Heart left ventricle (tissue), 16 donors: Measurements from ENCODE around the gene MXRA8. TPM values are rescaled to one million over a fixed set of nuclear protein-coding genes. Genes with fewer than 3 reads are reported as not detected.

Source experiments
- ATAC-seq, 4 donors: fragments of 200-7000 bp; cut with Tn5 transposase; one replicate each; pipeline ENCODE4 v1.9.1; 2020 to 2022; ENCODE audit warnings: moderate library complexity in 4 of 4, mild to moderate bottlenecking in 3 of 4, moderate number of reproducible peaks in 1 of 4
- DNase-seq, 5 donors: peaks; one replicate each; pipeline ENCODE4 v3.0.0-alpha.2; 2020
- H3K27ac ChIP-seq, 12 donors: fragments of 200-600 bp; sonication (generic) in 4 of 12; one replicate each; pipeline versions ENCODE4 v1.5.0 to v1.8.0; 2016 to 2022; ENCODE audit warnings: mild to moderate bottlenecking in 2 of 12
- H3K27me3 ChIP-seq, 9 donors: fragments of 200-600 bp; sonication (generic) in 2 of 9; one replicate each; pipeline versions ENCODE4 v1.5.1 to v1.8.0; 2016 to 2022; ENCODE audit warnings: mild to moderate bottlenecking in 3 of 9
- H3K36me3 ChIP-seq, 9 donors: fragments of 200-600 bp; sonication (generic) in 2 of 9; one replicate each; pipeline versions ENCODE4 v1.5.0 to v1.8.0; 2018 to 2022; ENCODE audit warnings: mild to moderate bottlenecking in 2 of 9
- H3K4me1 ChIP-seq, 12 donors: fragments of 200-600 bp; sonication (generic) in 4 of 12; one replicate each; pipeline versions ENCODE4 v1.5.0 to v1.8.0; 2016 to 2022; ENCODE audit warnings: mild to moderate bottlenecking in 3 of 12
- H3K4me3 ChIP-seq, 12 donors: fragments of 200-600 bp; sonication (generic) in 4 of 12; one replicate each; pipeline versions ENCODE4 v1.5.0 to v1.8.0; 2017 to 2022; ENCODE audit warnings: mild to moderate bottlenecking in 9 of 12, moderate library complexity in 4 of 12
- H3K9me3 ChIP-seq, 12 donors: fragments of 200-600 bp; sonication (generic) in 4 of 12; one replicate each; pipeline versions ENCODE4 v1.5.0 to v1.8.0; 2016 to 2022; ENCODE audit warnings: mild to moderate bottlenecking in 1 of 12
- POLR2A ChIP-seq, 2 donors: fragments of 450-650 bp; IDR thresholded peaks; one replicate each; pipeline ENCODE4 v1.6.1; 2017; ENCODE audit warnings: antibody characterized with exemption in 2 of 2, mild to moderate bottlenecking in 2 of 2, moderate library complexity in 2 of 2
- WGBS, 4 donors: extraction: QIAGEN DNeasy Blood & Tissue Kit in 2 of 4; methylation state at CpG; one replicate each; pipeline versions ENCODE4 v1.1.5 to v1.1.7; 2013 to 2018; 5-methylcytosine and 5-hydroxymethylcytosine counted together
- intact Hi-C, 10 donors: fragments of 100-400 bp; cut with DNase I; formaldehyde crosslinking; loops; one replicate each; pipeline versions ENCODE4 v1.11.1 to v1.14.2; 2022
- polyA plus RNA-seq, 2 donors: library from polyadenylated mRNA; stranded (reverse); fragments of 200-250 nt; gene quantifications; one replicate each; pipeline ENCODE4 v1.2.3, GENCODE V29; 2013
- total RNA-seq, 9 donors: library from RNA; depleted of rRNA in 2 of 9; stranded (reverse); fragments of >200 nt in 2 of 9; fragmentation: NEBNext Ultra II Directional in 3 of 9; extraction: Animal tissue kit (Norgen Biotek cat#: 25700) in 3 of 9; gene quantifications; one replicate each; pipeline versions ENCODE4 v1.1.0 to v1.2.4, GENCODE V29; 2016 to 2023
- TF ChIP-seq, protein P1 (sequence below), 12 donors: fragments of 200-600 bp; sonication (generic) in 4 of 12; IDR thresholded peaks; one replicate each; pipeline versions ENCODE4 v1.5.0 to v1.8.0; 2018 to 2022; ENCODE audit warnings: antibody characterized with exemption in 12 of 12, mild to moderate bottlenecking in 5 of 12
- donor health status: ischemic (EF 13 %, LVEDD 7.1; RV severe dilation, severe dysfunction).
- donor health status: healthy with polysubstance abuse.
- donor health status: DM: no; HTN: yes; CAD: no.
- donor health status: DM: no; HTN: no; CAD: no.
- donor health status: ischemic (EF 25% LVEDD 6.9; RV normal size, moderate dysfunction).
- donor health status: ischemic (EF 25% LVEDD 5.7; RV mildly dilated, moderate dysfunction).
- donor health status: healthy.
- donor health status: DM: yes; HTN: yes; CAD: no.
- donor health status: ischemic (EF 35%, LVEDD 5.7; RV mildly dilated, moderate dysfunction).
- donor health status: nonischemic (EF 11% LVEDD 7.7; RV severe dilation, severe dysfunction).
- donor health status: DM: yes; HTN: yes; CAD: no.
- donor health status: PGD.
- donor health status: ischemic (EF 29% LVEDD 5.4; RV normal size, mild dysfunction).
- donor health status: nonischemic (EF 23%, LVEDD 6.1; RV moderate dilation, normal function).

Gene MXRA8
- total and polyA plus RNA-seq, 11 donors, result 10.5 to 49.3 (median 19.5) TPM

DNA sequence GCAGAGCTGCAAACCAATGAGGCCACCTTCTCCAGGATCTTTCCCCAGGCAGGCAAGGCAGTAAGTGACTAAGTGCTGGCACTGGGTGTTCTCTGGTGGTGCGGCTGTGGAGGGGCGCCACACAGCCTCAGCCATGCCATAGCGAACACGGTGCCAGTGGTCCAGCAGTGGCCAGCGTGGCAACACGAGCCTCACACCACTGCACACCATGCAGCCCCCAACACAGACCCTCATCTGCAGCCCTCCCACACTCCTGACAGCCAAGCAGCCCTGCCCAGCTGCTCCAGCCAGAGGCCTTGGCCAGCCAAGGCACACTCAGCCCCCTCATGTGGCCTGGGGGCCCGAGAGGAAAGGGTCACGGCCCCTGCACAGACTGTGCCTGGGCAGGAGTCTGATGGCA lies 36.9 kb downstream of the MXRA8 start:
- no peak overlapping the region for H3K4me3 ChIP-seq
- no peak for DNase-seq
- TF ChIP-seq POLR2A (IDR thresholded peaks at IDR 0.05), result no peak
- TF ChIP-seq, protein P1, sequence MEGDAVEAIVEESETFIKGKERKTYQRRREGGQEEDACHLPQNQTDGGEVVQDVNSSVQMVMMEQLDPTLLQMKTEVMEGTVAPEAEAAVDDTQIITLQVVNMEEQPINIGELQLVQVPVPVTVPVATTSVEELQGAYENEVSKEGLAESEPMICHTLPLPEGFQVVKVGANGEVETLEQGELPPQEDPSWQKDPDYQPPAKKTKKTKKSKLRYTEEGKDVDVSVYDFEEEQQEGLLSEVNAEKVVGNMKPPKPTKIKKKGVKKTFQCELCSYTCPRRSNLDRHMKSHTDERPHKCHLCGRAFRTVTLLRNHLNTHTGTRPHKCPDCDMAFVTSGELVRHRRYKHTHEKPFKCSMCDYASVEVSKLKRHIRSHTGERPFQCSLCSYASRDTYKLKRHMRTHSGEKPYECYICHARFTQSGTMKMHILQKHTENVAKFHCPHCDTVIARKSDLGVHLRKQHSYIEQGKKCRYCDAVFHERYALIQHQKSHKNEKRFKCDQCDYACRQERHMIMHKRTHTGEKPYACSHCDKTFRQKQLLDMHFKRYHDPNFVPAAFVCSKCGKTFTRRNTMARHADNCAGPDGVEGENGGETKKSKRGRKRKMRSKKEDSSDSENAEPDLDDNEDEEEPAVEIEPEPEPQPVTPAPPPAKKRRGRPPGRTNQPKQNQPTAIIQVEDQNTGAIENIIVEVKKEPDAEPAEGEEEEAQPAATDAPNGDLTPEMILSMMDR (IDR thresholded peaks at IDR 0.05), result no peak
- no peak for ATAC-seq
- 40 to 100% (median 94%) methylated on average over 1 to 8 of the region's 8 CpGs for WGBS, 4 donors
- H3K4me1 ChIP-seq, result peaks cover 7 to 73% (median 45%) of the 10 kb centered on the region in 12 donors
- intact Hi-C loops, result no loop called here
- H3K27ac ChIP-seq, result peak overlapping the region in 1 of 12 donors; percentile 81
- H3K36me3 ChIP-seq, result peaks cover 0 to 43% (median 25%) of the 10 kb centered on the region in 9 donors
- no peaks in the 10 kb centered on the region for H3K27me3 ChIP-seq
- H3K9me3 ChIP-seq, result no peaks in the 10 kb centered on the region

DNA sequence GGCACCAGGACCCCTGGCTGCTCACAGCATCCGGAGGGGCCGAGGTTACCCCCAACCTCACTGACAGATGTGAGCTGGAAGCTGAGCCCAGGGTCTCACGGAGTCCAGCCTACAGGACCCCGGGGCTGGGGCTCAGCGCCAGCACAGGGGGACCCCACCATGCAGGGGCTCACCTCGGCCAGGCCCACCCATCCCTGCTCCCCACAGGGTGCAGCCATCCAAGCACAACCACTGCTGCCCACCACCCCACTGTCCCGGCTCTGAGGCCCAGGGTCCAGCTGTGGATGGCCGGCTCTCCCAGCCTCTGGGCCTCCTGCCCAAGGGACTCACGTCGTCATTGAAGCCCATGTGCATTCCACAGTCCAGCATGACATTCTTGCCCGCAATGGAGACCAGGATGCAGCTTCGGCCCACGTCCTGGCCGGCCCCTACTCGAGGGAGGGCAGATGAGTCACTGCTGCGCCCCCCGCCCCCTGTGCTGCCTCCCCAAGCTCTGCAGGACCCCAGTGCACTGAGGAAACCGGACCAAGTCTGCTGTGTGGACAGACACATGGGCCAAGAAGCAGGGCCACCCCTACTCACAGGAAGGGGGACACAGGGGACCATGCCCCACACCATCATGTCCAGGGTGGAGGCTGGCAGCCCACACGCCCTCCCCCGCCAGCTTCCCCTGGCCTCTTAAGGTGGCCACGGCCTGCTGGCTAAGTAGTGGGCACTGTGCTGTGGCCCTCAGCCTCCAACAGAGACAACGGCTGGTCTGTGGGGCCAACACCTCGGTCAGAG lies 37.5 kb downstream of the MXRA8 start:
- TF ChIP-seq, protein P1 (IDR thresholded peaks at IDR 0.05), result no peak
- no peak for TF ChIP-seq POLR2A (IDR thresholded peaks at IDR 0.05)
- 53 to 73% (median 67%) methylated on average over 13 to 23 of the region's 23 CpGs for WGBS, 4 donors
- no peak for DNase-seq
- ATAC-seq, result no peak
- intact Hi-C loops, result no loop called here
- Histone ChIP-seq H3K27me3 (no peaks in the 10 kb centered on the region), H3K27ac (peak overlapping the region in 2 of 12 donors; percentile 37 to 81), H3K9me3 (no peaks in the 10 kb centered on the region), H3K4me3 (no peak overlapping the region), H3K4me1 (peaks cover 2 to 66% (median 39%) of the 10 kb centered on the region in 12 donors), H3K36me3 (peaks cover 0 to 48% (median 30%) of the 10 kb centered on the region in 9 donors)

DNA sequence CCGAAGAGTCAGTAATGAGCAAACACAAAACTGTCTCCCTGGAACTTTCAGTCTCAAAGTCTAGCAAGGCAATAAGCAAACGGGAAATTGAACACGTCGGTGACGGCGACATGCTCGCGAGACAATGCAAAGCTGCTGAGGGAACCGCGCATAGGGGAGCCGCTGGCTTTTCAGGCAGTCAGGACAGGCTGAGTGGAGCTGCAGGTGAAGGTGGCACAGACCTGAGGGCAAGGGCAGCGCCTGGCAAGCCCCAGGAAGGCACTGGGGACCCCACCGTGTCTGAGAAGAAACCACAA lies 38.8 kb downstream of the MXRA8 start:
- intact Hi-C loops, result no loop called here
- Histone ChIP-seq H3K36me3 (peaks cover 0 to 56% (median 38%) of the 10 kb centered on the region in 9 donors), H3K9me3 (no peaks in the 10 kb centered on the region), H3K27me3 (no peaks in the 10 kb centered on the region), H3K4me1 (peaks cover 2 to 56% (median 34%) of the 10 kb centered on the region in 12 donors), H3K27ac (peak overlapping the region in 2 of 12 donors; percentile 69 to 81), H3K4me3 (no peak overlapping the region)
- WGBS, 4 donors, result 90 to 97% (median 94%) methylated on average over 13 of the region's 13 CpGs
- ATAC-seq, result no peak
- DNase-seq, result no peak
- TF ChIP-seq POLR2A (IDR thresholded peaks at IDR 0.05), result no peak
- TF ChIP-seq, protein P1 (IDR thresholded peaks at IDR 0.05), result no peak

DNA sequence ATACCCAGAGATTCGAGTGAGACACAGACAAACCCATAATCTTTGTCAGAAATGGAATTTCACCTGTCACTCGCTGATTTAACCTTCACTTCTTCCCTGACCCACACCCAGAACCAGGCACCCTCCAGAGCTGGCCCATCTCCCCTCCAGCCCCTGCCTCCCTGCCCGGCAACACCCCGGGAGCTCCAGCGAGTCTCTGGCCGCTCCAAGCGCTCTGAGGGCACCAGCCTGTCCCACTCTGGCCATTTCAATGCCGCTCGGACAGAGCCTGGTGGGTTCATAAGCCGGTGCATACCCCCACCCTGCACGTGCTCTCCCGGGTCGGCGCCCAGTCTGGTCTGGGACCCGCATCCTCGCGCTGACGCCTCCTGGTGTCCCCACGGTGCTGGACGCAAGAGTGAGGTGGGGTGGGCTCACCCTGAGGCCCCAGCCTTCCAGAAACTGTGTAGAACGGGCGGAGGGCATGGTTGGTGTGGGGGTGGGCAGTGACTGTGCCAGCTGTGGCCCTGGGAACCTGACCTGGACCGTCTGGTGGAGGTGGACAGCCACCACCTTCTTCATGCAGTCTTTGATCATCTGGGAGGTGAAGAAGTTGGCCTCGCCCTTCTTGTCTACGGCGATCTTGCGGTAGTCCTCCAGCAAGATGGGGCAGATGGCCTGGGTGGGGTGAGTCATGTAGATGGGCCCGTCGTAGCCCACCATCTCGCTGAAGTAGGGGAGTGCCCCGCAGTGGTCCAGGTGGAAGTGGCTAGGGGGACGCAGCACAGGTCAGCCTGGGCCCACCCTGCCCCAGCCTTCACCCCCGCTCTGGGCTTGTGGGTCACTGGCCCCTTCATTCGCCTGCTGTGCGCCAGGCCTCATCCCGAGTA lies 39.3 kb downstream of the MXRA8 start:
- no peak for DNase-seq
- no peak overlapping the region for H3K4me3 ChIP-seq
- H3K4me1 ChIP-seq, result peaks cover 2 to 56% (median 34%) of the 10 kb centered on the region in 12 donors
- intact Hi-C loops, result no loop called here
- TF ChIP-seq, protein P1 (IDR thresholded peaks at IDR 0.05), result no peak
- no peak for TF ChIP-seq POLR2A (IDR thresholded peaks at IDR 0.05)
- H3K27ac ChIP-seq, result peak overlapping the region in 10 of 12 donors; percentile 33 to 81 (median 53)
- peak in 2 of 4 donors; percentile 2 to 5 for ATAC-seq
- no peaks in the 10 kb centered on the region for H3K27me3 ChIP-seq
- 88 to 92% (median 91%) methylated on average over 25 to 36 of the region's 36 CpGs for WGBS, 4 donors
- H3K36me3 ChIP-seq, result peaks cover 0 to 62% (median 43%) of the 10 kb centered on the region in 9 donors
- H3K9me3 ChIP-seq, result no peaks in the 10 kb centered on the region
